ENCODE data around the gene RAD50.
"Not testable (repeated sequence)": the region's sequence is repeated elsewhere in the genome, so short reads cannot be mapped to it uniquely, and the experiment has no call there.

RAD50 gene

GRCh38 chr5:132559383-132560060 lies 2.7 kb downstream of the RAD50 start:
- DNase-seq, result no peak

- DNase-seq, result no peak
These were observed 4.8 kb downstream of the RAD50 start for GRCh38 chr5:132561601-132562000.

GRCh38 chr5:132564555-132564954 lies 7.8 kb downstream of the RAD50 start:
- DNase-seq, result not testable (repeated sequence)

DNA sequence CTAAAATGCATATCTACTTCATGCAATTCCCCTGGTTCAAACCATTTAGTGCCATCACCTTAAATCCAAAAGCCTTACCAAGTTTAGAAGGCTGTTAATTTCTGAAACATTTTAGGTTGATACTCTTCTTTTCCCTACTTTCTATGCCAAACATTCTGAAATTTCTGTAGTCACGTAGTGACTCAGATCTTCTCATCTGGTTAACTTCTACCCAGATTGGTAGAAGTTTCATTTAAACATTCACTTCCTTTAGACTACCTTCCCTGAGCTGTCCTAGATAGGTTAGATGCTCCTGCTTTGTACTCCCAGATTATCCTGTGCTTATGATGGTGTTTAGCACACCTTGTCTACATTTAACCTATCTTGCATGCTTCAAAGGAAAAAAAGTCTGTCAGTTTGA lies 9.9 kb downstream of the RAD50 start:
- no peak for DNase-seq

DNA sequence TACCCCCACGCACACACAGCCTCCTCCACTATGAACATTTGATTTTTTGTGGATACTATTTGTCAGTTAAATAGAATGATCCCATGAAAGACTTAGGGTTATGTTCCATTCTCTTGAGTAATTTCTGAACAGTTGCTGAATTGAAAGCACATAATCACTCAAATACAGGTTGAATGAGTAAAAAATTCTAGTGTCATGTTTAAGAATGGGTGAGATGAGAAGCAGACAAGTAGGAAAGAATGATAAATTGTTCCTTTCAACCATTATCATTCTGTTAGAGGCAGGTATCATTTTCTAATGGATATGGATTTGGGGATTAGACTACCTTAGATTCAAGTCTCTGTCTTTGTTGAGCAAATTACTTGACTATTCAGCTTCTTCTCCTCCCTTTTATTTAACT lies 19.3 kb downstream of the RAD50 start:
- no peak for DNase-seq

- not testable (repeated sequence) for DNase-seq
These were observed 27.8 kb downstream of the RAD50 start for GRCh38 chr5:132584560-132584959.

- DNase-seq, result no peak
These were observed 29.3 kb downstream of the RAD50 start for GRCh38 chr5:132586063-132586462.

GRCh38 chr5:132589467-132589866 lies 32.7 kb downstream of the RAD50 start:
- no peak for DNase-seq

DNA sequence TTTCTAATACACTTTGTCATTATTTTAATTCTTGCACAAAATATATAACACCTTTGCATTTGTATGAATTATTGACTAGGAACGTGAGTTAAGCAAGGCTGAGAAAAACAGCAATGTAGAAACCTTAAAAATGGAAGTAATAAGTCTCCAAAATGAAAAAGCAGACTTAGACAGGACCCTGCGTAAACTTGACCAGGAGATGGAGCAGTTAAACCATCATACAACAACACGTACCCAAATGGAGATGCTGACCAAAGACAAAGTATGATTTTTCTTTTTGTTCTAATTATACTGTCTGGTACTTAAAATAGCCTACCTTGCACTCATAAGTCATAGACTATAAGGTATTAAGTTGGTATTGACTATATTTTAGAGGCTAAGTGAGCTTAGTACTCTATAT lies 34.4 kb downstream of the RAD50 start:
- no peak for DNase-seq

GRCh38 chr5:132592521-132592920 lies 35.7 kb downstream of the RAD50 start:
- DNase-seq, result no peak

- no peak for DNase-seq
These were observed 37.4 kb downstream of the RAD50 start for GRCh38 chr5:132594170-132594569.

GRCh38 chr5:132595624-132596023 lies 38.8 kb downstream of the RAD50 start:
- DNase-seq, result no peak

GRCh38 chr5:132601071-132601728 lies 44.4 kb downstream of the RAD50 start:
- no peak for DNase-seq

GRCh38 chr5:132607095-132607494 lies 50.3 kb downstream of the RAD50 start:
- no peak for DNase-seq

DNA sequence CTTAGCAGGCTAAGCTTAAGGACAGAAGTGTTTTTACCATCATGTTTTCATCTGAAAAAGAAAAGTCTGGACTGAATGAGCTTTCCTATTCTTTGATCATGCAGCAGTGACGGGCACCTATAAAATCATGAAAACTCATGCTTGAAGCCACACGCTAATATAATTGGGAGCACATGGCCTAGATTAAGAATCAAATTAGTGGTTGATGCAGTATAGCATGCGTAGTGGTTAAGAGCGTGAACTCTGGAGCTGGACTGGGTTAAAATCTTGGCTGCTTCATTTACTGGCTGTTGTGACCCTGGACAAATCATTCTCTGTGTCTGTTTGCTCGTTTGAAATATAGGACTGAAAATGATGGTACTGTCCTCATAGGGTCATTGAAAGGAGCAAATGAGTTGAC lies 51.3 kb downstream of the RAD50 start:
- DNase-seq, result no peak

GRCh38 chr5:132611965-132612364 lies 55.2 kb downstream of the RAD50 start:
- DNase-seq, result no peak

- no peak for DNase-seq
These were observed 56.1 kb downstream of the RAD50 start for GRCh38 chr5:132612846-132613245.

DNA sequence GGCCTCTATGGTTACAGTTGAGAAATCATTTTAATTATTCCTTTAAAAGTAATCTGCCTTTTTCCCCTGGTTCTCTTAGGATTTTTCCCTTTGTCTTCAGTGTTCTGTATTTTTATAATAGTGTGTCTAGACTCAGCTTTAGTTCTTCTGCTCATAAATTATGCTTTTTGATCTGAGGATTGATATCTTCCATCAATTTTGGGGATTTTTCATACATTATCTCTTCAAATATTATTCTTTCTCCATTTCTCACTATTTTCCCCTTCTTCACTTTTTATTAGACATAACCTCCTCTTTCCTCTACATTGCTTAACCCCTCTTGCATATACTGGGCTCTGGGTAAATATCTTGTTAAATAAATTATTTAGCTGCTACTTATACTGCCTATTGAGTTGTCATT lies 64.9 kb downstream of the RAD50 start:
- DNase-seq, result no peak

- DNase-seq, result no peak
These were observed 65.8 kb downstream of the RAD50 start for GRCh38 chr5:132622608-132623007.

GRCh38 chr5:132627470-132627869 lies 70.7 kb downstream of the RAD50 start:
- DNase-seq, result no peak

DNA sequence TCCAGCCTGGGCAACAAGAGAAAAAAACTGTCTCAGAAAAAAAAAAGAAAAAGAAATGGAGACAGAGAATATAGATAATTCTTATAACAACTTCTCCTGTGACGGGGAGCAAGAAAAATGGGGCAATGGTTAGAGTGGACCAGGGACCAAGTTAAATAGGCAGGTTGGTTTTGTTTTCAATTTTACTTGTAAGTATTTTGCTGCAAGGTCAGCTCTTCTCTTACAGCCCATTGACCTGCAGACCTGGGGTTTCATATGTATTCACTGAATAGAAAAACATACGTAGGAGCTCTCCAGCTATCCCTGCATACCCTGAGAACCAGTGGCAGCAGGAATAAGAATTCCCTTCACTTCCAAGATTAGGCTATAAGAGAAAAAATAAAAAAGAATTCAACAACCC lies 72.0 kb downstream of the RAD50 start:
- DNase-seq, result no peak

- no peak for DNase-seq
These were observed 72.6 kb downstream of the RAD50 start for GRCh38 chr5:132629230-132629944.

GRCh38 chr5:132633587-132633986 lies 76.8 kb downstream of the RAD50 start:
- not testable (repeated sequence) for DNase-seq

DNA sequence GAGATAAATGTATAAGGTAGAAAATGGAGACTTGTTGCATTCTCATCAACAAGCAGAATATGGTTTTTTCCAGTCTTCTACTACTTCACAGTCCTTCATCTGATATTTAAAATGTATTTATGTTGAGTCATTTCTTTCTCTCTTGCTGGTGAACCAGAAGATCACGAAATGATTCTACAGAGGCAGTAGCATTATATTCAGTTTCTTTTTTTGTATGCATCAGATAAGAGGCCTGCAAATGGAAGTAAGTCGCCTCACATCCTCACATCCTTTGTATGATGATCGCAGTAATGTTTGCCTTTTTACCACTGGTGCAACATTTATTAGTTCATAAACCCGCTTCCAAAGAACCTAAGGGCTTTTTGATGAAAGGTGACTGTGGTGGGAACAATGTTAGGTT lies 79.1 kb downstream of the RAD50 start:
- DNase-seq, result no peak
